Subcutaneous adipose tissue (tissue), 4 donors: ENCODE measurements around the gene CDT1. TPM values are rescaled to one million over a fixed set of nuclear protein-coding genes. Genes with fewer than 3 reads are reported as not detected.

Experiments
- CTCF ChIP-seq: fragments of 450-650 bp; IDR thresholded peaks from one replicate; pipeline ENCODE4 v1.5.1; 2016; ENCODE audit warnings: low read depth, mild to moderate bottlenecking, control low read depth, antibody characterized with exemption, moderate library complexity
- total RNA-seq, 4 donors: library from RNA; depleted of rRNA; stranded (reverse); fragments of >200 nt; gene quantifications; one replicate each; pipeline ENCODE4 v1.1.0, GENCODE V29; 2016

CDT1 gene
- total RNA-seq, 4 donors from 2014 or later: 1.1 to 2.0 TPM; not detected in 2

- no peak for TF ChIP-seq CTCF
These were observed 44.2 kb upstream of the CDT1 start for GRCh38 chr16:88759245-88759975.

DNA sequence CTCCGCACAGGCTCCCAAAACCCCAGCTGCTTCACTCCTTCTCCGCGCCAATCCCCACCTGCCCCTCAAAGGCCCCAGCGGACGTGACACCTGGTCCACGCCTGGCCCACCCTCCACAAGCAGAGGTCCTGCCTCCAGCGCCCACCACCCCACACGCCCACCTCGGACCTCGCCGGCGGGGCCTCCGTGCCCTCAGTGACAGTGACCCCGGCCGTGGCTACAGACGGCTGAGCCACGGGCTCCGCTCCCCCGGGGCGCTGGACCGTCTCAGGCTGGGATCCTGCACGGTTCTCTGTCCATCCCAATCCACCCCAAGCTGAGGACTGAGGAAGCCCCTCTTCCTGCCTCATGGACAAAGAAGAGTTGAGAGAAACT lies 43.6 kb upstream of the CDT1 start:
- no peak for TF ChIP-seq CTCF

DNA sequence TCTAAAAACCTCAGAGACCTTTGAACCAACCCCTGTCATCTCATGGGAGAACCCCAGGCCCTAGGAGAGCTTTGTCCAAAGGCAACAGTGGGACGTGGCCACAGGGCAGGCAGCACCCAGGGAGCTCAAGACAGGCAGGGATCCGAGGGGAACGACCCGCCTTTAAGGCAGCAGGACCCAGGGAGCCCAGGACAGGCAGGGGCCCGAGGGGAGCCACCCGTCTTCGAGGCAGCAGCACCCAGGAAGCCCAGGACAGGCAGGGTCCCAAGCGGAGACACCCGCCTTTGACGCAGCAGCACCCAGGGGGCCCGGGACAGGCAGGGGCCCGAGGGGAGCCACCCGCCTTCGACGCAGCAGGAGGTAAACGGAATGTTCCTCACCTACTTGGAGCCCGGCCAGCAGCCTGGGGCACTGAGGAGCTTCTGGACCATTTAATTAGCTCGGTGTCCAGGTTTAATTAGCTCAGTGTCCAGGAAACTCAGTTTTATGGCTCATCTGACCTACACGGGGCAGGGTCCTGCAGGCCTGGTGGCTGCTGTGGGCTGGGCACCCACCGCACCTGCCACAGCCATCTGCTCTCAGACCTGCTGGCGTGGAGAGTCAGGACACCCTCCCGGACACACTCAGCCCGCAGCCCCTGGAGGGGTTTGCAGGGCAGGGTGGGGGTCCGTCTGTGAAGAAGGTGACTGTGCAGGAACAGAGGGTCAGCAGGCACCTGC lies 43.0 kb upstream of the CDT1 start:
- TF ChIP-seq CTCF: no peak

GRCh38 chr16:88761143-88761534 lies 42.5 kb upstream of the CDT1 start:
- TF ChIP-seq CTCF: no peak

DNA sequence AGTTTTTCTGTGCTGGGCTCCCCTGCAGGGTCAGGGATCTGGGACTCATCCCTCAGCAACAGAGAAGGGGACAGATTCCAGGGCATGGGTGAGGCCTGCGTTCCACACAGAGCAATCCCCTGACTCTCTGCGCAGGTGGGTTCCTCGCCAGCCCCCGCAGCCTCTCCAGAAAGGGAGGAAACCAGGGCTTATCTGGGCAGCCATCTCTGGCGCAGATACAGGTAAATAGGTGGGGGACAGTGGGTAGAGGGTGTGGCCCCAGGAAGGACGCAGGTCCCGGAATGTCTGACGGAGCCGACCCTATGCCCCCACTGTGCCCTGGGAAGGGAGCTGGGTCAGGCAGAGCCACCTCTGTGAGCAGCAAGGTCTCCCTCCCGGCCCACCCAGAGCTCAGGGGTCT lies 41.8 kb upstream of the CDT1 start:
- no peak for TF ChIP-seq CTCF

GRCh38 chr16:88762258-88762870 lies 41.2 kb upstream of the CDT1 start:
- no peak for TF ChIP-seq CTCF

GRCh38 chr16:88762941-88763340 lies 40.6 kb upstream of the CDT1 start:
- TF ChIP-seq CTCF: no peak
